HG02870 (cell line): ENCODE measurements around the gene NF2.

Experiments
- ATAC-seq: cut with Tn5 transposase; IDR thresholded peaks from one replicate; pipeline ENCODE4 v1.9.1; 2021; ENCODE audit warnings: mild to moderate bottlenecking, moderate library complexity; ENCODE audit not compliant: unreplicated experiment

NF2 gene

DNA sequence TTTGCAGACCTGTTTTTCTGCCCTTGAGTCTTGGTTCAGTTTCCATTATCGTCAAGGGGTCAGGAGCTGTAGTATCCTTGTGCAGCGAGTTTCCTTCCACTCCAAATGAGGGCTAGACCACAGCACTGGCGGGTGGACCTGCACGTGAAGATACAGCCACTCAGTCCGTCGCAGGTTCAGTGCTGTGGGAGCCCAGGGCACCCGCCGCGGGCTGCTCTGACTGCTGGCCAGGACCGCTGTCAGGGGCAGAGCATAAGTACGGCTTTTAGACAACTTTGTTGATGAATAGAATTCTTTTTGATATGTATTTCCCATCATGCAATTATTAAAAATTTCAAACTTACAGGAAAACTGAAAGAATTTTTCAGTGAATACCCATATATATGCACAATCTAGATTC is 56.6 kb downstream of the NF2 start:
- ATAC-seq, result no peak

DNA sequence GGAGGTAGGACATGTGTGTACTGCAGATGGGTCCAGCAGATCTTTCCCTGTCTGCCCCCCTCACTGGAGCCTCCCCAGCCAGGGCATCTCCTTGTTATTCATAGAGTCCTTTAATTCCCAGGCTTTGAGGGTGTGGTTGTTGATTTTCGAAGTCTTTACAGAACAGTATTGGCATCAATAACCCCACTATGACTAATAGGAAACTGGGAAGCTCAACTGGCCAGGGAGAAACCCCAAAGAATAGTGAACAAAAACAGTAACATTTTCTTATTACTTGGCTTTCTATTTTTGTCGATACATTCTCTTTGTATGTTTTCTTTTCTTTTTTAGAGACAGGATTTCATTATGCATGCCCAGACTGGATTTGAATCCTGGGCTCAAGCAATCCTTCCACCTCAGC is 57.9 kb downstream of the NF2 start:
- no peak for ATAC-seq

DNA sequence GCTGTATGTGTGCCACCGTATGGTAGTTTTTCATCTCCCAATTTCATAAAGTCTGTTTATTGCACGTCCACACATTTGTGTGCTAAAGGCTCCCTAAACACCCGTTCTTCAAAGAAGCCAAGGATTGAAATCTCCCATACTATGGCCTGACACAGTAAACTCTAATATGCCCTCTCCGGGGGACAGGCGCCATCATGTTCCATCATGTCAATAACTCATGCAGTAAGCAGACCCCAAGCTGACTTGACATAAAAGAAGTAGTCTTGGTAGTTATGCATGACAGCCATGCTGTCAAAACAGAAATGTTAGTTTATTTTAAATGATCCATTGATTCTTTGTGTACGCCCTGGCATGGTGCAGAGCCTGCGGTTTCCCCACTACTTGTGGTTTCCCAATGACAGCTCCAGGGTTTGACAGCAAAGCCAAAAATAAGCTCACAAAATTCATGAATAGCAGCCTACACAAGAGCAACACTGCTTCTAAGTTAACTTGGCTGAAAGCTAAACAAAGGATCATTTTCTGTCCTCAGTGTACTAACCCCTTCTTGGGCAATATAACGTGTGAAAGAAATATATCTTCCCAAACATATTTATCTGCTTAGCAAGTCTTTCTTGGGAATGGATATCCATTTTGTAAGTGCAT is 59.9 kb downstream of the NF2 start:
- no peak for ATAC-seq

DNA sequence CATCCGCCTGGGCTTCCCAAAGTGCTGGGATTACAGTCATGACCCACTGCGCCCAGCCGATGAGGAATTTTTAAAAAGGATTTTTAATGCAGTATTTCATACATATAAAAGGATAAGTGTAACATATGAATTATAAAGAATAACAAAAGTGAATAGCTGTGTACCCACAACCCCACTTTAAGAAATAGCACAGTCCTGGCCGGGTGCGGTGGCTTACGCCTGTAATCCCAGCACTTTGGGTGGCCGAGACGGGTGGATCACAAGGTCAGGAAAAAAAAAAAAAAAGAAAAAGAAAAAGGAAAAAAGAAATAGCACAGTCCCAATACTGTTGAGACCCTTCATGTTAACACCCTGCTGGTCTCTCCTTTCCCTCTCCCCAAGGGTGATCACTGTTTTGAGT is 62.1 kb downstream of the NF2 start:
- no peak for ATAC-seq

- no peak for ATAC-seq
Measured at GRCh38 chr22:29668673-29669072, 65.2 kb downstream of the NF2 start.

GRCh38 chr22:29670626-29671025 is 67.2 kb downstream of the NF2 start:
- ATAC-seq, result no peak

DNA sequence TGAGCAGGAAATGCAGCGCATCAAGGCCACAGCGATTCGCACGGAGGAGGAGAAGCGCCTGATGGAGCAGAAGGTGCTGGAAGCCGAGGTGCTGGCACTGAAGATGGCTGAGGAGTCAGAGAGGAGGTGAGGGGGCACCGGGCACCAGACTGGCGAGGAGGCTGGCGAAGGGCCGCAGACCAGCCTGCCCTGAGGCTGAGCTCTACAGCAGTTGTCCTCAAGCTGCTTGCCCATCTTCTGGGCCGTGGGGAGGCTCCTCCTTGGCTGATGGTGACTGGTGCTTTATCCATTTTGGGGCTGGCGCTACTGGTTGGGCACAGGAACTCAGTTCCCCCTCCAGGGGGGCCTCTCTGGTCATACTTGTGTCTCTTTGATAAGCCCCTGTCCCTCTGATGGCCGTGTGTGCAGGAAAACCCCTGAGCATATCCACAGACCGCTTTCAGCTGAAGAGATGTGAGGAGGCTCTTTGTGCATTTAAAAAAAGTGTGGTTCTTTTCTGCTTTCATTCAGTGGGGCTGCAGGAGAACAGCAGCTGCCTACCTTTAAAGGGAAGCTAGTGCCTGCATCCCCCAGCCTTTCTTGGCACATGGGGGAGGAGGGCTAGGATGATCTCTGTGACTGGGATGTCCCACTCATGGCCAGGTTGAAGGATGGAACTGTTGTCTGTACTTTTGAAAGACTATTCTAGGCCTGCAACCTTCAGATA is 70.1 kb downstream of the NF2 start:
- ATAC-seq, result no peak

DNA sequence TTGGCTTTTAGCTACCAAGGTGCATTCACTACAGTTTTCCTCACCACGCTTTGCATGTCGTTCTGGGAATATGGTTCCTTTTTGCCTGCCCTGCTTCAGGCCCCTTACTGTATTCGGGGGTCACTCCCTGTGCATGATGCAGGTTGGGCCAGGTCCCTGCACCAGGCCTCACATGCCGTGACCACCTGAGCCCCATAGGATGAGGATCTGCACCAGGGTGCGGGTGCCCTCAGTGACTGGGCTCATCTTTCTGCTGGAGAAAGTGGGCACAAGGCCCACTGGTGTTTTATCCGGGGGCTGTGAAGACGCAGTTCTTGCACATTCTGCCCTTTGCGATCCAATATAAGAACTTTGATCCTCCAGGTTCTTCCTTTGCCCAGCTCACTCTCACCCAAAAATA is 70.7 kb downstream of the NF2 start:
- no peak for ATAC-seq

DNA sequence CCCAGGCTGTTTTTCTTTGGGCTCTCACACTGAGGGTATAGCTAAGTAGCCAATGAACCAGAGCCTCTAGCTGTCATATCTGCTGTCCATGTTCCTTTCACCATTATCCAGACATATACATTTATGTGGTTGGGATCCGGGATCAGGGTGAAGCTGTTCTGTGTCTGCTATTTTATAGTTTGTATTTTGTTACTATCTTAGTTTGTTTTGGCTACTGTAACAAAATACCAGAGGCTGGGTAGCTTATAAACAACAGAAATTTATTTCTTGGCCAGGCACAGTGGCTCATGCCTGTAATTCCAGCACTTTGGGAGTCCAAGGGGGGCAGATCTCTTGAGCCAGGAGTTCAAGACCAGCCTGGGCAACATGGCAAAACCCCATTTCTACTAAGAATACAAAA is 75.9 kb downstream of the NF2 start:
- no peak for ATAC-seq

GRCh38 chr22:29683536-29683935 is 80.1 kb downstream of the NF2 start:
- ATAC-seq, result no peak

DNA sequence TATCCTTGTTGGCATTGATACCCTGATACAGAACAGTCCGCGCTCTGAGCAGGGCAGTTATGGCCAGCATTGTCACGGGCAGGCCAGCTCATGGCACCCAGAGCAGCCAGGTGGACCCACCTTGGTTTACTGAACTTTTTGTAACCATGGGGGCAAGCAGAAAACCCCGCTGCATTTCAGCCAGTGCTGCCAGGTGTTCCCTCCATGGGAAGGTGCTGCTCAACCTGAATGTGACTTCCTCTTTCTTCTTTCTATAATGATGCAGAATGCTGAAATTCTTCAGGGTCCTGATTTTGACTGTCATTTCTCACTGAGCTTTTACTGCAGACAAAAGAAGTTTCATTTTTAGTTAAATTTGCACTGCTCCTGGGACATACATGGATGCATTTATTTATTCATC is 80.8 kb downstream of the NF2 start:
- no peak for ATAC-seq

GRCh38 chr22:29689206-29689879 is 85.9 kb downstream of the NF2 start:
- no peak for ATAC-seq

GRCh38 chr22:29689880-29690213 is 86.4 kb downstream of the NF2 start:
- ATAC-seq, result no peak

GRCh38 chr22:29690476-29690875 is 87.0 kb downstream of the NF2 start:
- no peak for ATAC-seq

DNA sequence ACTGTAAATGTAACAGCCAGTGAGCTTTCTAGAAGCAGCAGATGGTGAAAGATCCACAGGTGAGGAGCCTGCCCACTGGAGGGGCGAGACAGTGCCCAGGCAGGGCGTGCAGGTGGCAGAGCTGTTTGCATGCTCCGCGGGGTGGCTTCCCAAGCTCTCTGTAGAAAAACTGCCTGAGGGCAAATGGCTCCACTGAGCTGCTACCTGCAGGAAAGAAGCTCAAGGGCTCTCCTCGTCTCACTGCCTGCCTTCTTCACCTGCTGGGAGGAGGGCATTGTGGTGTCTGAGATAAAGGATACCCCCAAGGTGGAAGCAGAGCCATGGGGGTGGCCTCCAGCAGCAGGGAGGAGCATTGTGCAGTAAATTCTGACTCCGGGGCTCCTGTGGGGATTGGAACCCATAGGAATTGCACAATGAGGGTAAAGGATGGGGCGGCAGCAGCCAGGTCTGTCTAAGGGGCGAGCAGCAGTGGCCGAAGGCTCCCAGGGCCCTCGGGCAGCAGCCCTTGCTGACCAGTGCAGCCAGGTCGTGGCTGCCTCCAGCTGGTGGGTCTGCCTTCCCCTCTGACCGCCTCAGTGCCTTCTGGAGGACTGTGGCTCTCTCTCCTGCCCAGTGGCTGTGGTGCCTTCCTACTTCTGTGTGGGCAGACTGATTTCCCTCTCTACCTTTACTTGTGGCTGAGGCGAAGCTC is 88.3 kb downstream of the NF2 start:
- no peak for ATAC-seq

- no peak for ATAC-seq
Measured at GRCh38 chr22:29692327-29692640, 88.9 kb downstream of the NF2 start.

DNA sequence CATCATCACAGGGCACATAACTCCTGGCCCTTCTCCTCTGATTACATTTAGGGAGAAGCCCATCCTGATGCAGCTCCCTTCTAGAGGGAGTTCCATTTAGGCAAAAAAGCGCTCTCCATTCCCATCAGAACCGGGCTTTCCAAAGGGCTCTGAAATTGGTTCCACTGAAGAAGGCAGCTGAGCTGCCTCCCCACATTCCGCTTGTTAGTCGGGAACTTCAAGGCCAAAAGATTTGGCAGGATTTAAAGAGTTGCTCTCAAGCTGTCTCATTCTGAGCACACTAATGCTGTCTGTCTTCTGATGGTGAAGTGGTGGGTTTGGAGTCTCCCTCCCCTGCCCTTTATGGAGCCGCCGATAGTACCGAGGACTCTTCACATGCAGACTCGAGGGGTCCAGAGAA is 89.7 kb downstream of the NF2 start:
- ATAC-seq, result no peak

DNA sequence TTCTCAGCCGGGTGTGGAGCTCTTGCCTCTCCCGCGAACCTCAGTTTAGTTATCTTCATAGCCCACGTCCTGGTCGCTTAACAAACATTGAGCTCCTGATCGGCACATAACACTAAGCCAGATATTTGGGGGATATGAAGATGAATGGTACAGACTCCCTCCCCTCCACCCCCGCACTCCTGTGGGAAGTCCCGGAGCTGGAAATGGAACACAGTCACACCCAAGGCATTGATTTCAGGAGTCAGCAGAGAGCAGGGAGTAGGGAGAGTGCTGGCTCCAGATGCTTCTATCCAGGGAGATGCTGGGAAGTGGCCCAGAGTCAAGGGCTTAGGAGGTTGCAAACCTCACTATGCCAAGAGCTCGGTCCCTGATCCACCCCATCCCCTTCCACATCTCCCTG is 90.2 kb downstream of the NF2 start:
- ATAC-seq, result no peak

GRCh38 chr22:29695129-29695926 is 91.9 kb downstream of the NF2 start:
- ATAC-seq, result no peak

DNA sequence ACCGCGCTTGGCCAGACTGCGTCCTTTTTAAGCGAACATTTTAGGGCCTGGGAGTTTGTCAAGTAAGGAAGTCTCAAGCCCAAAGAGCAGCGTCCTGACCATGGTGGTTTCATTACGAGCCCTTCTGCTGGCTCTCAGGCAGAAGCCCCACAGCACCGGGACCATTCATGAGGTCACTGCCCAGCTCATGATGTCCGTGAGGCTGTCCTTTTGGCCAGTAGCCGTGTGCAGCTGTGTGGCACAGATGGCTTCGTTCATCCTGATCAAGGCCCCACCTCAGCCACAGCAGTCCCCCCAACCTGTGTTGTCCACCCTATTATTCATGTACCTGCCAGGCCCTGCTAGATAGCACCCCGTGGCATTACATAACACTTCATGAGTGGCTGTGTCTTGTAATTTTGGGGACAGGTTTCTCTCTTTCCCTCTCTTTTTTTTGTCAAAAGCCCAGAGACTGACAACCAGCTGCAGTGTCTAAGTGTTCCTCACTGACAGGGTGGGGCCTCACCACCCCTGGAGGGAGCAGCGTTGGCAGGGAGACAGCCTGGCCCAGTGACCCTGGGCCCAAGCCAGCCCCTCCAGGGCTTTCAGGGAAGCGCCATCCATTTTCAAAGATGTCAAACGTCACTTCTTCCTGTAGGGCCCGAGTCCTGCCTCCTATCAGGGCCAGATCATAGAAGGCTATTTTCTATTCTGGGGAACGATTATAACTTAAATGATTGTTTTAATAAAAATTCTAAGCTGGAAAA is 94.6 kb downstream of the NF2 start:
- no peak for ATAC-seq
